Measurements from ENCODE around the gene PNPLA8. TPM values are rescaled to one million over a fixed set of nuclear protein-coding genes. Genes with fewer than 3 reads are reported as not detected.

PNPLA8 gene
- total RNA-seq, result 43.1 and 47.4 TPM in 2 replicates

GRCh38 chr7:108525985-108526767, at the start of gene PNPLA8:
Gene PNPLA8 (minus strand): TSS chr7:108526135. CDS start chr7:108515491, 10,644 bp downstream.

GRCh38 chr7:108569381-108570145, 43.6 kb upstream of the PNPLA8 start, which contains the start of the genes DNAJB9 and THAP5:
Gene DNAJB9 (plus strand): TSS chr7:108569874. CDS start chr7:108571727, 1,853 bp downstream.
Gene THAP5 (minus strand): TSS chr7:108569706. CDS start chr7:108569569, 137 bp downstream.

GRCh38 chr7:108455998-108456677, 69.8 kb downstream of the PNPLA8 start, which contains the start of gene NRCAM:
Gene NRCAM (minus strand): TSS chr7:108456436. CDS start chr7:108240064, 216,372 bp downstream.

Other genes starting within 250 kb of the PNPLA8 start
- 0.28 and 0.30 TPM in 2 replicates for gene NRCAM, start 69.7 kb downstream of the PNPLA8 start, total RNA-seq
- 21.6 and 22.6 TPM in 2 replicates for gene THAP5, start 43.6 kb upstream of the PNPLA8 start, total RNA-seq
- 53.2 and 113 TPM in 2 replicates for gene DNAJB9, start 43.7 kb upstream of the PNPLA8 start, total RNA-seq

Measured in smooth muscle cell of the umbilical artery (primary cell).